ENCODE measurements around the gene TNFAIP8L3. TPM values are rescaled to one million over a fixed set of nuclear protein-coding genes. Genes with fewer than 3 reads are reported as not detected.

TNFAIP8L3 gene
- total RNA-seq, 1 donor from 2014 or later: not detected

DNA sequence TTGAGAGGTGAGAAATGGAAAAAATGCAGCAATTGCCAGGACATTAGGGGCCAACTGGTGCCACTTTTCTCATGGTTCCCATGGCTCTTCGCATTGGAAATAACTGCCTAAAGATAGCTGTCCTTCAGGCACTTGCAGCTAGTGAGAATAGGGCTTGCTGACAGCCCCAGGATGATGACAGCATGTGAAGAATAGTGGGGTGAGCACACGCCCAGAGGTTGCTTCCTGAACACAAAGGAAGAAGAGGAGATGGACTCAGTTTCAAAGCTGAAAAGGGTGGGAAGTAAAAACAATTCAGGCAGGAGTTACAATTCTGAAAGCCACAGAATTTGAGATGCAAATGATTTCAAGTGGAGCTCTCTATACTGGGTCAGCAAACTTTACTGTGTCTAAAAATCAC, 45.6 kb downstream of the TNFAIP8L3 start:
- no peak for DNase-seq (ENCODE audit: low spot score, unreplicated experiment)
- H3K4me3 Mint-ChIP-seq (ENCODE audit: low read depth): no peak overlapping the region
- no peaks in the 10 kb centered on the region for H3K27me3 Mint-ChIP-seq

DNA sequence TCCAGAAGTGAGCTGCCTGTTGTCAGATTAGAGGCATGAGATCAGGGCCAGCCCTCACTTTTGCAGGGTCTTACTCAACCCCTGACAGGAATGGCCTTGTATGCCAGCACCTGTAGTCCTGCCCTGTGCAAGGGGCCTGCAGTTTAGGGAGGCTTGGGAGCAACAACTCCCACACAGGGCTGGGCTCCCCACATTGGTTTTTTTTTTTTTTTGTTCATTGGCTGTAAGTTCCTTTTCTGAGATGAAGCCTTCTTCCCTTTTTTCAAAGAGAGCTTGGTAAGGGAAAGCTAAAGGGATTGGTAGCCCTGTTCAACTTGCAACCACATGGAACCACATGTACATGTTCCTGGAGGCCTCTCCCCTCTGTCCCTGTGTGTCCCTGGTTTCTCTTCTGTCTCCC, 46.4 kb downstream of the TNFAIP8L3 start:
- TF ChIP-seq, protein P1, sequence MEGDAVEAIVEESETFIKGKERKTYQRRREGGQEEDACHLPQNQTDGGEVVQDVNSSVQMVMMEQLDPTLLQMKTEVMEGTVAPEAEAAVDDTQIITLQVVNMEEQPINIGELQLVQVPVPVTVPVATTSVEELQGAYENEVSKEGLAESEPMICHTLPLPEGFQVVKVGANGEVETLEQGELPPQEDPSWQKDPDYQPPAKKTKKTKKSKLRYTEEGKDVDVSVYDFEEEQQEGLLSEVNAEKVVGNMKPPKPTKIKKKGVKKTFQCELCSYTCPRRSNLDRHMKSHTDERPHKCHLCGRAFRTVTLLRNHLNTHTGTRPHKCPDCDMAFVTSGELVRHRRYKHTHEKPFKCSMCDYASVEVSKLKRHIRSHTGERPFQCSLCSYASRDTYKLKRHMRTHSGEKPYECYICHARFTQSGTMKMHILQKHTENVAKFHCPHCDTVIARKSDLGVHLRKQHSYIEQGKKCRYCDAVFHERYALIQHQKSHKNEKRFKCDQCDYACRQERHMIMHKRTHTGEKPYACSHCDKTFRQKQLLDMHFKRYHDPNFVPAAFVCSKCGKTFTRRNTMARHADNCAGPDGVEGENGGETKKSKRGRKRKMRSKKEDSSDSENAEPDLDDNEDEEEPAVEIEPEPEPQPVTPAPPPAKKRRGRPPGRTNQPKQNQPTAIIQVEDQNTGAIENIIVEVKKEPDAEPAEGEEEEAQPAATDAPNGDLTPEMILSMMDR (IDR thresholded peaks at IDR 0.05; ENCODE audit: unreplicated experiment): no peak
- H3K4me3 Mint-ChIP-seq (ENCODE audit: low read depth): no peak overlapping the region
- peaks cover 6% of the 10 kb centered on the region for H3K4me1 Mint-ChIP-seq (ENCODE audit: low read depth)
- H3K27me3 Mint-ChIP-seq: no peaks in the 10 kb centered on the region
- DNase-seq (ENCODE audit: low spot score, unreplicated experiment): no peak
- no peaks in the 10 kb centered on the region for H3K9me3 Mint-ChIP-seq (ENCODE audit: low read depth)
- H3K27ac Mint-ChIP-seq: no peak overlapping the region
- no peaks in the 10 kb centered on the region for H3K36me3 Mint-ChIP-seq (ENCODE audit: insufficient read depth)

More for the DNA sequence above, 45.6 kb downstream of the TNFAIP8L3 start:
- no peaks in the 10 kb centered on the region for H3K36me3 Mint-ChIP-seq (ENCODE audit: insufficient read depth)
- peaks cover 6% of the 10 kb centered on the region for H3K4me1 Mint-ChIP-seq (ENCODE audit: low read depth)
- H3K9me3 Mint-ChIP-seq (ENCODE audit: low read depth): no peaks in the 10 kb centered on the region
- TF ChIP-seq, protein P1 (IDR thresholded peaks at IDR 0.05; ENCODE audit: unreplicated experiment): no peak
- no peak overlapping the region for H3K27ac Mint-ChIP-seq

DNA sequence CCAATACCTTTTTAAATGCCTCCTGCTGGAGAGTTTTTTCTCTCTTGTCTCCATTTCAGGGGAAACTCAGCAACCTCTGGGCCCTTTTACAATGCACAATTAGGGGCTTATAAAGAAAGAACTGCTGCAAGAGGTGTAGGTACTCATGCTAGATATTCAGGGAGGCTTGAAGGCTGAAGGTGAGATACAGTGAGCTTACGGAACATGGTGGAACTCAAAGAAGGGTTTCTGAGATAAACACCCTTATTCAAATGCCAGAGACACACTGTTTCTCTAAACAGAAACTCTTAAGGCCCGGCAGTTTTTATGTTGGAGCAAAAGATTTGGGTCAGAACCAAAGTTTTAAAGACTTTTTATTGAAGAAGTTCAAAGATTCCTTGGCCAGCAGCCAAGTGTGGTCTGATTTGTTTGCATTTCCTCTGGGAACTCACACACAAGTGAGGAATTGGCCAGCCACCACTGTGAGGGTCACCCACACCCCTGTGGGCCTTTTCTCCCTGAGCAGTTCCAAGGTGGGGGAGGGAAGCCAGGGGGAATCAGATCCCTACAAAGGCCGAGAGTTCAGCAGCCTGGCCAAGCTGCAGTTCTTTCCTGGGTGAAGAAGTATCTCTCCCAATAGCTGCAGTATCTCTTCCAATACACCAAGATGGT, 47.8 kb downstream of the TNFAIP8L3 start:
- Mint-ChIP-seq H3K36me3 (ENCODE audit: insufficient read depth) (no peaks in the 10 kb centered on the region), H3K4me1 (ENCODE audit: low read depth) (peaks cover 6% of the 10 kb centered on the region), H3K27ac (no peak overlapping the region), H3K4me3 (ENCODE audit: low read depth) (no peak overlapping the region), H3K9me3 (ENCODE audit: low read depth) (no peaks in the 10 kb centered on the region), H3K27me3 (no peaks in the 10 kb centered on the region)
- DNase-seq (ENCODE audit: low spot score, unreplicated experiment): no peak
- TF ChIP-seq, protein P1 (IDR thresholded peaks at IDR 0.05; ENCODE audit: unreplicated experiment): no peak

DNA sequence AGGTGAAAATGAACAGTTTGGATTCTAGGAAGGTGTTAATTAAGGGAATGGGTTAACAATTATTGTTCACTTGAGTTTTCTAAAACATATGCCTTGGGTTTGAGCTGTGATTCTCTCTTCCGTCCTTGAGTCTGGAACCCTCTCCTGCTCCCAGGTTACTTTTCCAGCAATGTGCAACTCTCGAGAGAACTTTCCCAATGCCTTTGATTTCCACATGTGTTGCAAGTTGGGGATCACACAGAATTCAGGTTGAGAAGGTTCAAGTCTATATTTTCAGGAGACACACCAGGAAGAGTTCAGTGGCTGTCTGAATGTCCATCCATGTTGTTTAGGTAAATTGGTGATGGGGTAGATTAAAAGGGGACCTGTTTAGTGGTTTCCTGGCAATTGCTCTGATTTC, 48.7 kb downstream of the TNFAIP8L3 start:
- Mint-ChIP-seq H3K36me3 (ENCODE audit: insufficient read depth) (no peaks in the 10 kb centered on the region), H3K27ac (no peak overlapping the region), H3K4me3 (ENCODE audit: low read depth) (no peak overlapping the region), H3K27me3 (no peaks in the 10 kb centered on the region), H3K9me3 (ENCODE audit: low read depth) (no peaks in the 10 kb centered on the region), H3K4me1 (ENCODE audit: low read depth) (peaks cover 6% of the 10 kb centered on the region)
- no peak for DNase-seq (ENCODE audit: low spot score, unreplicated experiment)
- TF ChIP-seq, protein P1 (IDR thresholded peaks at IDR 0.05; ENCODE audit: unreplicated experiment): no peak

DNA sequence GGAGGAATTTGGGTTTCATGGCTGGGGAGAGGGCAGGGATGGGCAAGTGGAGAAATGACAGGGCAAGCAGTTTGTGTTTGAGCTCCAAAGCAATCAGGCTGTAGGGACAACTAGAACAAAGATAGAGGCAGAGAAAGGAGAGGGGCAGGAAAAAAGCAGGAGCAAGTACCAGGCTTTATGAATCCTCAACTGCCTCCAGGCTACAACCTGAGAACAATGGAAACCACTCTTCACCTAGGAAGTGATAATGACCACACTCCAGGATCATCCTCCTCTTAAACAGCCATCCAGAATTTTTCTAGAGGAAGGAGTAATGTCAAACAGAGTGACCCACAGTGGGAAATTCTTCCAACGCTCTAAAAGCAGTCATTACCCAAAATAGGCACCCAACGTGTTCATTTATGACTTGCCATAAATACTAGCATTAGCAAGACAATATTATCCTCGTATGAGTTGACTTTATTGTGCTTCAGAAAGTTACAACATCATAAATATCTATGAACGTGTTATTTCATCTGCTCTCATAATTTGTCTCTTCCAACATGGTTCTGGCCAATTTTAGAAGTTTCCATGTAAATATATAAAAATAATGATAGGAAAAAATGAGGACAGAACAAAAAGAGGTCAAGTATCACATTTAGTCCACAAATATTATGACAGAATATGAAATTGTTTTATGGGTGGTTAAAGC, 50.5 kb downstream of the TNFAIP8L3 start:
- Mint-ChIP-seq H3K9me3 (ENCODE audit: low read depth) (no peaks in the 10 kb centered on the region), H3K27ac (no peak overlapping the region)
- TF ChIP-seq, protein P1 (IDR thresholded peaks at IDR 0.05; ENCODE audit: unreplicated experiment): no peak

More for the DNA sequence above, 50.5 kb downstream of the TNFAIP8L3 start:
- peaks cover 6% of the 10 kb centered on the region for H3K4me1 Mint-ChIP-seq (ENCODE audit: low read depth)
- no peak overlapping the region for H3K4me3 Mint-ChIP-seq (ENCODE audit: low read depth)
- no peaks in the 10 kb centered on the region for H3K36me3 Mint-ChIP-seq (ENCODE audit: insufficient read depth)
- no peak for DNase-seq (ENCODE audit: low spot score, unreplicated experiment)
- no peaks in the 10 kb centered on the region for H3K27me3 Mint-ChIP-seq
